Neural progenitor cell (in vitro differentiated cells): ENCODE data around the gene EVI5L.

ENCODE experiments used
- EZH2 ChIP-seq: fragments of 200-600 bp; sonication (generic); IDR thresholded peaks from 2 replicates; pipeline ENCODE4 v1.6.1; 2017; ENCODE audit warnings: antibody characterized with exemption, mild to moderate bottlenecking, moderate library complexity
- EZH2phosphoT487 ChIP-seq: fragments of 200-600 bp; sonication (generic); IDR thresholded peaks from 2 replicates; pipeline ENCODE4 v1.6.1; 2017; ENCODE audit warnings: antibody characterized with exemption
- TF ChIP-seq, protein P1 (sequence below): fragments of 200-600 bp; sonication (generic); IDR thresholded peaks from 2 replicates; pipeline ENCODE4 v1.5.1; 2017; ENCODE audit warnings: antibody characterized with exemption, mild to moderate bottlenecking

DNA sequence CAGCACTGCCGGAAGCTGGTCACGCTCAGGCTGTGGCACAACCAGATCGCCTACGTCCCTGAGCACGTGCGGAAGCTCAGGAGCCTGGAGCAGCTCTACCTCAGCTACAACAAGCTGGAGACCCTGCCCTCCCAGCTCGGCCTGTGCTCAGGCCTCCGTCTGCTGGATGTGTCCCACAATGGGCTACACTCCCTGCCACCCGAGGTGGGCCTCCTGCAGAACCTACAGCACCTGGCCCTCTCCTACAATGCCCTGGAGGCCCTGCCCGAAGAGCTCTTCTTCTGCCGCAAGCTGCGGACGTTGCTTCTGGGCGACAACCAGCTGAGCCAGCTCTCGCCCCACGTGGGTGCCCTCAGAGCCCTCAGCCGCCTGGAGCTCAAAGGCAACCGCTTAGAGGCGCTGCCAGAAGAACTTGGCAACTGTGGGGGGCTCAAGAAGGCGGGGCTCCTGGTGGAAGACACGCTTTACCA is 70.4 kb downstream of the EVI5L start:
- TF ChIP-seq, protein P1, sequence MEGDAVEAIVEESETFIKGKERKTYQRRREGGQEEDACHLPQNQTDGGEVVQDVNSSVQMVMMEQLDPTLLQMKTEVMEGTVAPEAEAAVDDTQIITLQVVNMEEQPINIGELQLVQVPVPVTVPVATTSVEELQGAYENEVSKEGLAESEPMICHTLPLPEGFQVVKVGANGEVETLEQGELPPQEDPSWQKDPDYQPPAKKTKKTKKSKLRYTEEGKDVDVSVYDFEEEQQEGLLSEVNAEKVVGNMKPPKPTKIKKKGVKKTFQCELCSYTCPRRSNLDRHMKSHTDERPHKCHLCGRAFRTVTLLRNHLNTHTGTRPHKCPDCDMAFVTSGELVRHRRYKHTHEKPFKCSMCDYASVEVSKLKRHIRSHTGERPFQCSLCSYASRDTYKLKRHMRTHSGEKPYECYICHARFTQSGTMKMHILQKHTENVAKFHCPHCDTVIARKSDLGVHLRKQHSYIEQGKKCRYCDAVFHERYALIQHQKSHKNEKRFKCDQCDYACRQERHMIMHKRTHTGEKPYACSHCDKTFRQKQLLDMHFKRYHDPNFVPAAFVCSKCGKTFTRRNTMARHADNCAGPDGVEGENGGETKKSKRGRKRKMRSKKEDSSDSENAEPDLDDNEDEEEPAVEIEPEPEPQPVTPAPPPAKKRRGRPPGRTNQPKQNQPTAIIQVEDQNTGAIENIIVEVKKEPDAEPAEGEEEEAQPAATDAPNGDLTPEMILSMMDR: no peak
- no peak for TF ChIP-seq EZH2
- no peak for TF ChIP-seq EZH2phosphoT487
